Nephron (organoid): ENCODE measurements around the gene XKR7.
A peak's percentile ranks its signal among the peaks of the same experiment; 100 is the strongest.

Source experiments
- H3K27ac Mint-ChIP-seq, 3 experiments: 2 replicates each; pipeline ENCODE4 v1.8.0; 2020; ENCODE audit warnings: mixed read lengths in 3 of 3, mild to moderate bottlenecking in 2 of 3, moderate library complexity in 1 of 3
- H3K27me3 Mint-ChIP-seq: 2 replicates; pipeline ENCODE4 v1.8.0; 2021; ENCODE audit warnings: low read depth, mild to moderate bottlenecking, moderate library complexity, mixed read lengths
- H3K36me3 Mint-ChIP-seq: 2 replicates; pipeline ENCODE4 v1.8.0; 2020; ENCODE audit warnings: low read depth, mixed read lengths
- H3K4me1 Mint-ChIP-seq: 2 replicates; pipeline ENCODE4 v1.8.0; 2020; ENCODE audit warnings: mixed read lengths
- H3K4me3 Mint-ChIP-seq, 3 experiments: 2 replicates each; pipeline ENCODE4 v1.8.0; 2020; ENCODE audit warnings: mild to moderate bottlenecking in 3 of 3, mixed read lengths in 3 of 3, moderate library complexity in 2 of 3
- H3K9me3 Mint-ChIP-seq: 2 replicates; pipeline ENCODE4 v1.8.0; 2020; ENCODE audit warnings: mixed read lengths
- CTCF ChIP-seq, 3 experiments: fragments of 200-600 bp; sonication (generic); IDR thresholded peaks; one replicate each; pipeline ENCODE4 v1.5.0; 2021; ENCODE audit warnings: antibody characterized with exemption in 3 of 3; ENCODE audit not compliant: unreplicated experiment in 3 of 3

XKR7 gene

GRCh38 chr20:31954500-31954899 lies 13.5 kb upstream of the XKR7 start:
- Mint-ChIP-seq H3K27ac (no peak overlapping the region), H3K4me3 (no peak overlapping the region)

DNA sequence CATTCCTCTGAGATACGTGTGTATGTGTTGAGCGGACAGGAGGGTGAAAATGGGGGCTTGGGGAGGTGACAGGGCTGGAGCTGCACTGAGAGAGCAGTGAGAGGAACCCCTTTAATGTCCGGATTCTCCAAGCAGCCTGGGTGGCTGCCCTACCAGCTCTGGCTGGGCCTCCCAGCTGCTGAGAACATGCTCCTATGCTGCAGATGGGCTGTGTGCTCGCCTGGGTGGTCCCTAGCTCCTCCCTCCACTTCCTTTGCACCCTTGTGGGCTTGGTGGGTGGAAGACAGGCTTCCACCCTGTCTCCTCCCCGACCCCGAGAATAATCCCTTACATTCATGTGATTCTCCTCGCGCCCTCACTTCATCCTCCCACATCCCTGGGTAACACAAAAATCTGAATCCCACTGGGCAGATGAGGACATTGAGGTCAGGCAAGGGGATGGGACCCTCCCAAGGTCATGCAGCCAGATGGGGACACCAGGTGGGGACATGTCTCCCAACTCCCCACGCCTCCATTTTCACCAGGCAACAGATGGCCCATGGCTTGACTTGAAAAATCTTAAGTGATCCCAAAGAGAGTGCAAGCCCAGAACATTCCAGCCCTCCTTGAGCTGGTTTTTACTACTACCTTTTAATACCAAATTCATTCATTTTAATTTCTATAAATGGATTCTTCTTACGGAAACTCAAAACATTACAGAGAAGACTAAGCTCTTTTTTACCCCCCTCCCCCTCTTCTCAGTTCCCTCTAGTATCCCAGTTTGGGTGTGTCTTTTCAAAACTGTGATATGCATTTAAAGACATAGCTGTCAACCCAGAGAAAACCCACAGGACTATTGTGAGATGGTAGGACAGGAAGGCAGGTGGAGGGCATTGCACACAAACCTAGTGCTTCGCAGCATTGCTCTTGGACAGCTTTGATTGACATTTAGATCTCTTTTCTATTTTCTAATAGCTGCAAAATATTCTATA lies 11.1 kb upstream of the XKR7 start:
- H3K4me3 Mint-ChIP-seq: no peak overlapping the region
- TF ChIP-seq CTCF (IDR thresholded peaks at IDR 0.05; ENCODE audit: unreplicated experiment in 3 of 3): no peak
- H3K9me3 Mint-ChIP-seq: no peaks in the 10 kb centered on the region
- peaks cover 3% of the 10 kb centered on the region for H3K4me1 Mint-ChIP-seq
- peaks cover 1% of the 10 kb centered on the region for H3K36me3 Mint-ChIP-seq
- H3K27ac Mint-ChIP-seq: no peak overlapping the region
- H3K27me3 Mint-ChIP-seq: peaks cover 40% of the 10 kb centered on the region

More at GRCh38 chr20:31954500-31954899, 13.5 kb upstream of the XKR7 start:
- Mint-ChIP-seq H3K9me3 (no peaks in the 10 kb centered on the region), H3K27me3 (peaks cover 31% of the 10 kb centered on the region), H3K36me3 (peaks cover 18% of the 10 kb centered on the region), H3K4me1 (peaks cover 26% of the 10 kb centered on the region)
- TF ChIP-seq CTCF (IDR thresholded peaks at IDR 0.05; ENCODE audit: unreplicated experiment in 3 of 3): no peak

- H3K27ac Mint-ChIP-seq: no peak overlapping the region
- H3K4me3 Mint-ChIP-seq: no peak overlapping the region
- H3K27me3 Mint-ChIP-seq: peaks cover 64% of the 10 kb centered on the region
- peaks cover 11% of the 10 kb centered on the region for H3K4me1 Mint-ChIP-seq
- TF ChIP-seq CTCF (IDR thresholded peaks at IDR 0.05; ENCODE audit: unreplicated experiment in 3 of 3): no peak
- H3K9me3 Mint-ChIP-seq: no peaks in the 10 kb centered on the region
- H3K36me3 Mint-ChIP-seq: no peaks in the 10 kb centered on the region
These were observed 5.2 kb upstream of the XKR7 start for GRCh38 chr20:31962761-31963160.

- Mint-ChIP-seq H3K4me1 (peaks cover 16% of the 10 kb centered on the region), H3K36me3 (no peaks in the 10 kb centered on the region), H3K27me3 (peaks cover 72% of the 10 kb centered on the region), H3K27ac (no peak overlapping the region), H3K9me3 (no peaks in the 10 kb centered on the region), H3K4me3 (no peak overlapping the region)
- no peak for TF ChIP-seq CTCF (IDR thresholded peaks at IDR 0.05; ENCODE audit: unreplicated experiment in 3 of 3)
These were observed 4.1 kb upstream of the XKR7 start for GRCh38 chr20:31963889-31964288.

DNA sequence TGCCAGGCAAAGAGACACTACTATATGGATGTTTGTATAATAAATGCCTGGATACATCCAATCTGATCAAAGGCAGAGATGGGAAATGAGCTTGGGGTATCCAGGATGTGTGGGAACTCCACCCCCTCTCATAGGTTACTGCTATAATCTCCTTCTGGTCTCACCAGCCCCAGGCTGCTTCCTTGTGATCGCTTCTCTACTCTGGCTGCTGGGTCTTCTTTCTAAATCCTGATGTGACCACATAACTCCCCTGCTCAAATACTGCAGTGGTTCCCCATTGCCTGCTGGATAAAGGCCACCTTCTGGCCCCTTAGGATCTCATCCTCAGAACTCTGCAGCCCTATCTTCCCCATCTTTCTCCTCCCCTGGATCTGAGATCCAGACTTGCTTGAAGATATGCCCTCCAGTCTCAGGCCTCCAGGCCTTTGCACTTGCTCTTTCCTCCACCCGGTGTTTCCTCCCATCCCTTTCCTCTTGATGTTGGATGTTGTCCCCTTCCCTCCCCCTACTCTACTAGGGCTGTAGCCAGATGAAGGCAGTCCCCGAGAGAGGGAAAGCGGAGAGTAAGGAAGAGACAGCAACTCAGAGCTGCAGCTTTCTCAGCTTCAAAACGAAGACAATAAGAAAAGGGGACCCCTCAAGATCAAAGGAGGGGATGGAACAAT lies 828 bp upstream of the XKR7 start:
- no peak for TF ChIP-seq CTCF (IDR thresholded peaks at IDR 0.05; ENCODE audit: unreplicated experiment in 3 of 3)
- peak overlapping the region; percentile 75 to 79 (median 78) for H3K4me3 Mint-ChIP-seq
- peaks cover 82% of the 10 kb centered on the region for H3K27me3 Mint-ChIP-seq
- peaks cover 13% of the 10 kb centered on the region for H3K4me1 Mint-ChIP-seq
- H3K36me3 Mint-ChIP-seq: no peaks in the 10 kb centered on the region
- no peaks in the 10 kb centered on the region for H3K9me3 Mint-ChIP-seq
- no peak overlapping the region for H3K27ac Mint-ChIP-seq
